ENCODE results near the gene OAS2.
"Not testable (repeated sequence)": the region's sequence is repeated elsewhere in the genome, so short reads cannot be mapped to it uniquely, and the experiment has no call there.

Gene OAS2

DNA sequence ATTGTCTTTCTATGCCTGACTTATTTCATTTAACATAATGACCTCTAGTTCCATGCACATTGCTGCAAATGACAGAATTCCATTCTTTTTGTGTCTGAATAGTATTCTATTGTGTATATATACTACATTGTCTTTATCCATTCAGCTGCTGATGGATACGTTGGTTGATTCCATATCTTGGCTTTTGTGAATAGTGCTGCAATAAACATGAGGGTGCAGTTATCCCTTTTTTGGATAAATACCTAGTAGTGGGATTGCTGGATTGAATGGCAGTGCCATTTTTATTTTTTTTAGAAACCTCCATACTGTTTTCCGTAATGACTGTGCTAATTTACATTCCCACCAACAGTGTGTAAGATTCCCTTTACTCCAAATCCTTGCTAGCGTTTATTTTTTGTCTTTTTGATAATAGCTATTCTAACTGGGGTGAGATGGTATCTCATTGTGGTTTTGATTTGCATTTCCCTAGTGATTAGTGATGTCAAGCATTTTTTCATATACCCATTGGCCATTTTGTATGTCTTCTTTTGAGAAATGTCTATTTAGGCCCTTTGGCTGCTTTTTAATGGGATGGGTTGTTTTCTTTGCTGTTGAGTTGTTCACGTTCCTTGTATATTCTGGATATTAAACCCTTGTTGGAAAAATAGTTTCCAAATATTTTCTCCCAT lies 2.3 kb downstream of the OAS2 start:
- no peak for DNase-seq (ENCODE audit: low read depth in 2 of 2)

- no peak for DNase-seq (ENCODE audit: low read depth in 2 of 2)
Observed at GRCh38 chr12:112985642-112986290, 7.4 kb downstream of the OAS2 start.

DNA sequence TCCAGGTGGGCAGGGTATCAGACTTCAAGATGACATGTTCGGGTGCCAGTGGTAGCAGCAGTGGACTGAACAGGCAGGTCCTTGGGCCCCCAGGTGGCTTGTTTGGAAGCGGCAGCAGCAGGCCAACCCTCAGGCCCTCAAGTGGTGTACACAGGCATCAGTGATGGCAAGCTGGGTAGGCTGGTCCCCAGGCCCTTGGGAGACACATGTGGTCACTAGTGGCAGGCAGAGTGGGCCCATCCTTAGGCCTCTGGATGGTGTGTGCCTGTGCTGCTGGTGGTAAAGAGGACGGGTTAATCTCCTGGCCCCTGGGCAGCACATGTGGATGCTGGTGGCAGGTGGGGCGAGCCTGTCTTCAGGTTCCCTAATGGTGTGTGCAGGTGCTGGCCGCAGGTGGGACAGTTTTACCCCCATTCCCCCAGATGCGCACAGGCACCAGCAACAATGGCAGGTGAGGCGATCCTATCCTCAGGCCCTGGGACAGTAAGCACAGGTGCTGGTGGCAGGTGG lies 8.0 kb downstream of the OAS2 start:
- no peak for DNase-seq (ENCODE audit: low read depth in 2 of 2)

DNA sequence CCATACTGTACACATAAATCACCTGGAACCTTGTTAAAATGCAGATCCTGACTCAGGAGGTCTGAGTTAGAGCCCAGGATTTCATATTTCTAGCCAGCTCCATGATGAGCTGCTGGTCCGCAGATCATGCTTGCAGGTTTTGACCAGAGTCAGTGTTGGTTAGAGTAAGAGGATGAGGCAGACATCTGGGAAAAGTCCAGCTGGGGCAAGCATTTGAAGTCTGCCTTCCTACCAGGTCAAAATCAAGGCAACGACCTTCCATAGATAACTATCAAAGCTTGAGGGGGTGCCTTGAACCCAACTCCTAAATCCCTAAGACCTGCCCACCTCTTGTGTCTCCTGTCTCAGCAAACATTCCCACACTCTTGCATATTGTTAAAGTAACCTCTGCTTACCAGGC lies 9.2 kb downstream of the OAS2 start:
- DNase-seq (ENCODE audit: low read depth in 2 of 2): no peak

DNA sequence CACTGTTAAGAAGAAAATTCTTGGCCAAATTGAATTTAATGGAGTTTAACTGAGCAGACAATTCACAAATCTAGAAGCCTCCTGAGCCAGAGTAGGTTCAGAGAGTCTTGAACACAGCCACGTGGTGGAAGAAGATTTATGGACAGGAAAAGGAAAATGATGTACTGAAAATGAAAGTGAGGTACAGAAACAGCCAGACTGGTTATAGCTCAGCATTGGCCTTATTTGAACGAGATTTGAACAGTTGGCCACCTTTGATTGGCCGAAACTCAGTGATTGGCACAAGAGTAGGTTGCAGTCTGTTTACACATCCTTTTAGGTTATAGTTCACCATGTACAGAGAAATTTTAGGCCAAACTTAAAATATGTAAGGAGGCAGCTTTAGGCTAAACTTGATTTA lies 9.9 kb downstream of the OAS2 start:
- no peak for DNase-seq (ENCODE audit: low read depth in 2 of 2)

DNA sequence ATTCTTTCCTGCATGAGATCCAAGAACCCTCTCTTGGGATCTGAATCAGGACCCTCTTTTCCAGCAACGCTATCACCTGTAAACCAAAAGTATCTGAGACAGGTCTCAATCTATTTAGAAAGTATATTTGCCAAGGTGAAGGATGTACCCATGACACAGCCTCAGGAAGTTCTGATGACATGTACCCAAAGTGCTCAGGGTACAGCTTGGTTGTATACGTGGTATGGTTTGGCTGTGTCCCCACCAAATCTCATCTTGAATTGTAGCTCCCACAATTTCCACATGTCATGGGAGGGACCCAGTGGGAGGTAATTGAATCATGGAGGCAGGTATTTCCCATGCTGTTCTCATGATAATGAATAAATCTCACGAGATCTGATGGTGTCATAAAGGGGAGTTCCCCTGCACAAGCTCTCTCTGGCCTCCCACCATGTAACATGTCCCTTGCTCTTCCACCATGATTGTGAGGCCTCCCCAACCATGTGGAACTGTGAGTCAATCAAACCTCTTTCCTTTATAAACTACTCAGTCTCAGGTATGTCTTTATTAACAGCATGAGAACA lies 10.6 kb downstream of the OAS2 start:
- DNase-seq (ENCODE audit: low read depth in 2 of 2): not testable (repeated sequence)

- no peak for DNase-seq (ENCODE audit: low read depth in 2 of 2)
Observed at GRCh38 chr12:112989806-112990205, 11.5 kb downstream of the OAS2 start.

- DNase-seq (ENCODE audit: low read depth in 2 of 2): peak; percentile 43 to 49
Observed at GRCh38 chr12:112992541-112993398, 14.5 kb downstream of the OAS2 start.

DNA sequence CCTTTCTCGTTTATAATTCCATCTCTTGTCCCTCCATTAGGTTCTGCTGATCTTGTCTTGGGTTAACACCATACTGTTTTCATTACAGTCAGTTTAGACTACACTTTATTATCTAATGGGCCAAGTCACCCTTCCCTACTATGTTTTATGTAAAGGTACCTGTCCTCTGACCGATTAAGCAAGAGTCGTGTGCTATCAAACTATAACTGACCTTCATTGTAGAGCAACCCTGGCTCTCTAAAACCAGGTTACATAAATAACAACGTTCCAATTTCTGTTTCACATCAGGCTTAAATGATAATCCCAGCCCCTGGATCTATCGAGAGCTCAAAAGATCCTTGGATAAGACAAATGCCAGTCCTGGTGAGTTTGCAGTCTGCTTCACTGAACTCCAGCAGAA lies 16.7 kb downstream of the OAS2 start:
- DNase-seq (ENCODE audit: low read depth in 2 of 2): no peak

DNA sequence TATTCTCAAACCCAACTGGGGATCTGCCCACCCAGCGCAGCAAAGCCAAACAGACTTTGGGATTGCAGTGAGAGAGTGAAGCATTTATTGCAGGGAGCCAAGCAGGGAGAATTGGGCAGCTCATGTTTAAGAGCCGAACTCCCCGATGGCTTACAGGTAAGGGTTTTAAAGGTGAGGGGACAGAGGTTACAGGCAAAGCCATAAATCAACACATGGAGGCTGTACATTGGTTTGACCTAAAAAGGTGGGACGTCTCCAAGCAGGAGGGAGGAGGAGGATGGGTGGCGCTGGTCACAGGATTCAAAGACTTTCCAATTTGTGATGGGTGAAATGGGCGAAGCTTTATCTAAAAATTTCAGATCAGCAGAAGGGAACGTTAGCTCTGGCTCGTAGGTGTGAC lies 18.2 kb downstream of the OAS2 start:
- DNase-seq (ENCODE audit: low read depth in 2 of 2): no peak

GRCh38 chr12:112997506-112997905 lies 19.2 kb downstream of the OAS2 start:
- DNase-seq (ENCODE audit: low read depth in 2 of 2): no peak

GRCh38 chr12:112998987-112999767 lies 20.9 kb downstream of the OAS2 start:
- no peak for DNase-seq (ENCODE audit: low read depth in 2 of 2)

DNA sequence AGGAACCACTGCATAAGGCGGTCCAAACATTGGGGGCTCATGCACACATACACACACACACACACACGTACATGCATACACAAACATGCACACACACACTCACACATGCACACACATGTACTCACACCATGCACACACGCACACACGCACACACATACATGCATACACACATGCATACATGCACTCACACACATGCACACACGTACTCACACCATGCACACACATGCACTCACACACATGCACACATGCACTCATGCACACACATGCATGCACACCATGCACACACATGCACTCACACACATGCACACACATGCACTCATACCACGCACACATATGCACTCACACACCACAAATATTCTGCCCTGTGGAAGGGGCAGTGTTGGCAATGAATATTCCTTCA lies 22.1 kb downstream of the OAS2 start:
- DNase-seq (ENCODE audit: low read depth in 2 of 2): no peak

- DNase-seq (ENCODE audit: low read depth in 2 of 2): no peak
Observed at GRCh38 chr12:113002155-113002554, 23.8 kb downstream of the OAS2 start.

- no peak for DNase-seq (ENCODE audit: low read depth in 2 of 2)
Observed at GRCh38 chr12:113002676-113003075, 24.4 kb downstream of the OAS2 start.

DNA sequence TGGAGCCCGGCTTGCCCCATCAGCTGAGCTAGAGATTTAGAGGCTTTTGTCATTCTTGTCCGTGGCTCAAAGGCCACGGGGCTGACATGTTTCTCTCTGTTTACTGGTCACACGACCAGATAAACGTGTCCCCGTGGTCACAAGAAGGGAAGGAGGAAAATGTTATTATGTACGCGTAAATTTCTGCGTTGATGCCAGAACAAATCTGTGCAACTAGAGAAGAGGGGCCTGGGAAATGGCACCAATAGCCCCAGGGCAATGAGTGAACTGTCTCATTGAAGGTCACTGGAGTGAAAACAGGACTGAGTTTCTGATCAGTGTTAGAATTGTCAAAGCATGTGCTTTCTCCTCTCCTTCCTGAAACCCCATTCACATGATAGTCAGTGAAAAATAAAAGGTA lies 25.3 kb downstream of the OAS2 start:
- no peak for DNase-seq (ENCODE audit: low read depth in 2 of 2)

GRCh38 chr12:113005762-113006161 lies 27.4 kb downstream of the OAS2 start:
- DNase-seq (ENCODE audit: low read depth in 2 of 2): no peak

GRCh38 chr12:113006206-113006605 lies 27.9 kb downstream of the OAS2 start:
- no peak for DNase-seq (ENCODE audit: low read depth in 2 of 2)

GRCh38 chr12:113006641-113007040 lies 28.3 kb downstream of the OAS2 start:
- DNase-seq (ENCODE audit: low read depth in 2 of 2): no peak

- DNase-seq (ENCODE audit: low read depth in 2 of 2): no peak
Observed at GRCh38 chr12:113007166-113007565, 28.8 kb downstream of the OAS2 start.

GRCh38 chr12:113010701-113011100 lies 32.4 kb downstream of the OAS2 start:
- DNase-seq (ENCODE audit: low read depth in 2 of 2): no peak

Data from stimulated activated CD4-positive, alpha-beta T cell treated with anti-CD3 and anti-CD28 coated beads, Interleukin-15, amount 100 ng/mL, for 48 hours (primary cell).